ENCODE data around the gene PAWR.
"Not testable (repeated sequence)": the region's sequence is repeated elsewhere in the genome, so short reads cannot be mapped to it uniquely, and the experiment has no call there.

PAWR gene

DNA sequence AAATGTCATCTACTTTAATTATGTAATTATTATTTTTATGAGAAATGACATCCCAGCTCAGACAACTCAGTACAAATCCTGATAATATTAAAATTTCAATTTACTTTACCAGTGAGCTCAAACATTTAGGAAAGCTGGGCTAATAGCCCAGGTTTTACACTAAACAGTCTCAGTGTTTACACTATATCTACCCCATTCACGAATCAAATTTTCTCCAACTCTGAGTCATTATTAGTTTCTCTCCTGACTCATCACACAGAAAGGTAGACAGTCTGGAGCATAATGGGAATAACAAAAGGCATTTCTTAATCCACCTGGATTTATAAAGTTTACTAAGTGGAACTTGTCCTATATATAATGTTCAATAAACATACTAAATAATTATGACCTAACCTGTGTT is 5.7 kb downstream of the PAWR start:
- DNase-seq: no peak

- DNase-seq: not testable (repeated sequence)
Observed at GRCh38 chr12:79684338-79684737, 6.4 kb downstream of the PAWR start.

DNA sequence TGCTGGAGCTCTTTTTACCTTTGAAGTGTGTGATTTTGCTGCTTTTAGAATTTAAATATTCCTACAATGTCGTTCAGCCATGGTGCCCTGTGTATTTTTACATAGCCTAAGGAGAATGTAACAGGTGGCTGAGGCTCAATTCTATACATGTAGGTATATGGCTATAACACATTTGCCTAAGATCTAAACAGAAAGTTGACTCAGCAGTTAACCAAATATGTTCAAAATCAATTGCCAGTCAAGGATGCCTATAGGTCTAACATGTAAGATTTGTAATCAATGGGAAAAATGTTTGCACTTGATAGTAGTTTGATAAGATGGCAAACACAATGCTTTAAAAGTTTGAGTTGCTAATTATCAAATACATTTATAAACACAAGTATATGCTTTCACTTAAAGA is 8.2 kb downstream of the PAWR start:
- no peak for DNase-seq

GRCh38 chr12:79681008-79681590 is 9.7 kb downstream of the PAWR start:
- no peak for DNase-seq

- no peak for DNase-seq
Observed at GRCh38 chr12:79680051-79680450, 10.7 kb downstream of the PAWR start.

GRCh38 chr12:79678306-79678705 is 12.5 kb downstream of the PAWR start:
- no peak for DNase-seq

DNA sequence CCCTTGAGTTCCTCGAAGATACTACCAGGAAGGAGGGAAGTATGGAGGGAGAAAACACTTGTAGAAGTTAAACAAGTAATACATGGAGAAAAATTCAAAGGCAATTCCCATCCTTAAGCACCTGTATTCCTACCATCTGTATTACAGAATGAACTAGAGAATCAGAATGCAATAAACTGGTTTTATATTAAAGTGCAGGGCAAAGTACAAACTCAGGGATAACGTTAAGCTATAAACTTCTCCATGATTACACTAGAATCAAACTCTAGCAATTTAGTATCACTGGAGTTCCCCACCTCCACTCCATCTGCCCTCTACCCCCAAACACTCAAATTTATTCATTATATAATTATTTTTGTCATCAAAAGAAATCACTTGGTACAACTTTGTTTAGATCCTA is 13.1 kb downstream of the PAWR start:
- DNase-seq: no peak

- no peak for DNase-seq
Observed at GRCh38 chr12:79676579-79676978, 14.2 kb downstream of the PAWR start.

GRCh38 chr12:79674629-79675028 is 16.1 kb downstream of the PAWR start:
- no peak for DNase-seq

DNA sequence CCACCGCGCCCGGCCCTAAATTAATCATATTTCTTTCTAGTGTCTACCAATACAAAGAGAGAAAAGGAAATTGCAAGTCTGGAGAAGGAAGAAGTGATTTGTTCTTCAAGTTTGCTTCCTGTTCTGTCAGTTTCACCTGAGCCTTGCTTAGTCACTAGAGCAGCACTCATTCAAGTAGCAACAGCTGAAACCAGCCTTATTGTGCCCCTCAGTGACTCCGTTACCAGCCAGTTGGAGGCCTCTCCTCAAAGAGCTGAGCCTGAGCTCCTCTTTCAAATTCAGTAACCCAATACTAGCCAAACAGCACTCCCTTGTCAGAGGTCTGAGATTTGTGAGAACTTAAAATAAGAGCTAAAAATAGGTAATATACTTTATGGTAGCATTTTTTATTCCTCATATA is 17.4 kb downstream of the PAWR start:
- no peak for DNase-seq

- DNase-seq: no peak
Observed at GRCh38 chr12:79668113-79668512, 22.7 kb downstream of the PAWR start.

GRCh38 chr12:79665212-79665887 is 25.4 kb downstream of the PAWR start:
- DNase-seq: no peak

- DNase-seq: no peak
Observed at GRCh38 chr12:79664518-79664917, 26.2 kb downstream of the PAWR start.

DNA sequence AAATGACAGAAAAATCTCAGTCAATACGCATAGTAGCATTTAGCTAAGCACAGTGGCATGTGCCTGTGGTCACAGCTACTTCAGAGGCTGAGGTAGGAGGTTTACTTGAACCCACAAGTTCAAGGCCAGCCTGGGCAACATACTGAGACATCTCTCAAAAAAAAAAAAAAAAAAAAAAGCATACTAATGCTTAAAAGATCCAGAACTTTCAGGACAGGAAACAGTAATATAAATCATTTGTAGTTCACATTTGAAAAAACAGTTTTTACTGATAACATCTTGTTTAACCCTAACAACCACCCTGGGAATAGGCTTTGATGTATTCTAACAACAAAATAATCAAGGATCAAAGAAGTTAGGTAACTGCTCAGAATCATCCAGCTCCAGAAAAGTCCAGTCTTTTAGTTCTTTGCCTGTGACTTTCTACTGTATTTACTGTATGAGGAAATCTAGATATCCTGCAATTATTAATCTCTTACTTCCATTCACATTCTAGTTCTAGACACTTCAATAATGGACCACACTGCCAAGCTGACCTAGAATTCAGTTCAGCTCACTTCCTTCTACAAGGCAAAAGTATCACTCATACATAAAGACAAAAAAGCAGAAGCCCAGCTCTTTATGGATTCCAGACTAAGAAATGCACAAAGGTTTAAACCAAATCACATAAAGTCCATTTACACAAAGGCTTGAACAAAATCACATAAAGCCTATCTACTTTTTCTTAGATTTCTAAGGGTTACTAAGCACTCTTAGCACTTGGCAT is 28.5 kb downstream of the PAWR start:
- DNase-seq: no peak

- no peak for DNase-seq
Observed at GRCh38 chr12:79661629-79662028, 29.1 kb downstream of the PAWR start.

GRCh38 chr12:79659961-79660431 is 30.8 kb downstream of the PAWR start:
- no peak for DNase-seq

DNA sequence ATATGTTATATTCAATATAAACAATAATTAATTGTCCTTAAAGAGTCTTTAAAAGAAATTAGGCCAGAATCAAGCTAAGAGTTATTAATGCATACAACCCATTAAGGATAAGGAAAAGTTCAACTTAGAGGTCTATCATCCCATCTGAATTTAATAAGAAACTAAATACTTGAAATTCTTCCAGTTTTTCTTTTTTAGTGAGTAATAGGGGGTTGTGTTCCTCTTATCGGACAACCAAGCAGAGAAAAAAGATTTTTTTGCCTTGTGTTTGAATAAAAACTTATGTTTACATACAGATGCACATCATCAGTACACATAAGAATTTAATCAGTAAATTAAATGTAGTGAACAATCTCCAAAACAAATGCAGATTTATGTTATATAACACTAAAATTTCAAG is 32.5 kb downstream of the PAWR start:
- DNase-seq: no peak

- DNase-seq: no peak
Observed at GRCh38 chr12:79657136-79657535, 33.6 kb downstream of the PAWR start.

GRCh38 chr12:79655036-79655435 is 35.7 kb downstream of the PAWR start:
- no peak for DNase-seq

GRCh38 chr12:79652521-79652920 is 38.2 kb downstream of the PAWR start:
- DNase-seq: no peak

DNA sequence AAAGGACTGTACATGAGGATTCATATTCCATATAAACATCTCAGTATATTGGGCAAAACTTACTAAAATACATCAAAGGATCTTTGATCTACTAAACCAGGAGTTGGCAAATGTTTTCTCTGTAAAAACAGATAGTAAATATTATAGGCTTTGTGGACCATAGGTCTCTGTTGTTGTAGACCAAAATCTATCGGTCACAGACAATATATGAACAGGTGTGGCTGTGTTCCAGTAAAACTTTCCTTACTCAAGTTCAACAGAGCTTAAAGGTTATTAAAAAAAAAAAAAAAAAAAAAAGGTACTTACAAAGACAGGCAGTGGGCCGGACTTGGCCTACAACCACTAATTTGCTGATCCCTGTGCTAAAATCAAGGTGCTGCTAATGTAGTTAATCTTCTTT is 40.3 kb downstream of the PAWR start:
- DNase-seq: no peak

DNA sequence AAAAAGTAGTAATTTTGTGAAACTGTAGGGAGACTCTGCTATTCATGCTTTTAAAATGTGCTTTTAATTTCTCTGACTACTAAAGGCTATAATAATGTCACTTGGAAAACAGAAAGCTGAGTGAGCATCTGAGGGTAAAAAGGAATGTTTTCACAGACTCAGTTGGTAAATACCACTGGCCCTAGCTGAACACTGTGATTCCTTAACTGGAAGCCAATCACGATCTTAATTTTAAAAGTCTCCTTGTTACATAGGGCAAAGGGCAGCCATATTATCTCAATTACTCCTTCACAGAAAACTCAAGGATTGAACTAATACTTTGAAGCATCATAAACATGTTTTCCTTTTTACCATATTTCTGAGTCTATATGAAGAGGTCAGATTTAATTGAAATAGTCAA is 41.9 kb downstream of the PAWR start:
- no peak for DNase-seq

- not testable (repeated sequence) for DNase-seq
Observed at GRCh38 chr12:79646843-79647242, 43.9 kb downstream of the PAWR start.

- no peak for DNase-seq
Observed at GRCh38 chr12:79645235-79645630, 45.5 kb downstream of the PAWR start.
